Adipocyte (in vitro differentiated cells): ENCODE measurements around the gene DSCAM.

Source experiments
- DNase-seq: peaks from one replicate; pipeline ENCODE4 v3.0.0-alpha.2; 2015; ENCODE audit warnings: low read depth
- H3K27me3 ChIP-seq: replicated peaks from 2 replicates; pipeline ENCODE4 v1.7.0; 2013; ENCODE audit warnings: mild to moderate bottlenecking, low read length, moderate library complexity; ENCODE audit not compliant: control insufficient read depth, insufficient read depth
- H3K36me3 ChIP-seq: 2 replicates; pipeline ENCODE4 v1.7.0; 2013; ENCODE audit warnings: low read length, mild to moderate bottlenecking, moderate library complexity; ENCODE audit not compliant: control insufficient read depth, insufficient read depth, severe bottlenecking
- H3K4me1 ChIP-seq: 2 replicates; pipeline ENCODE4 v1.7.0; 2013; ENCODE audit warnings: mild to moderate bottlenecking, low read length, moderate library complexity; ENCODE audit not compliant: control insufficient read depth, insufficient read depth
- H3K4me3 ChIP-seq: 2 replicates; pipeline ENCODE4 v1.7.0; 2013; ENCODE audit warnings: mild to moderate bottlenecking, low read length, moderate library complexity
- H3K9ac ChIP-seq: 2 replicates; pipeline ENCODE4 v1.7.0; 2013; ENCODE audit warnings: mild to moderate bottlenecking, low read length, moderate library complexity
- H3K9me3 ChIP-seq: 2 replicates; pipeline ENCODE4 v1.7.0; 2013; ENCODE audit warnings: mild to moderate bottlenecking, low read length, moderate library complexity; ENCODE audit not compliant: control insufficient read depth

The DSCAM gene

DNA sequence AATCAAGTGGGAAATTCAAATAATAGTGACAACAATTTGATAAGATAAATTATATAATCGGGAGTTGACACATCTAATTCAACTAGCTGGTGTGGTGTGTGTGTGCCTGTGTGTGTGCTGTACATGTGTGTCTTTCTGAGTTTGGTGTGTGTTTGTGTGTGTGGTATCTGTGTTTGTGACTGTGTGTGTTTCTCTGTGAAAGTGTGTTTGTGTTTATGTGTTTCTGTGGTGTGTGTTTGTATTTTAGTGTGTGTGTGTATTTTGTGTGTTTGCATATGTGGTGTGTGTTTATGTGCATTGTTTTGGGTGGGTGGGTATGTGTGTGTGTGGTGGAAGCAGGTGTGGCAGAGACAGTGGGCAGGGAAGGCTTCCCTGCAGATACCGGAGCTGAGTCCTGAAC, 4.8 kb upstream of the DSCAM start:
- no peaks in the 10 kb centered on the region for H3K9me3 ChIP-seq
- DNase-seq = no peak
- no peak overlapping the region for H3K4me3 ChIP-seq

DNA sequence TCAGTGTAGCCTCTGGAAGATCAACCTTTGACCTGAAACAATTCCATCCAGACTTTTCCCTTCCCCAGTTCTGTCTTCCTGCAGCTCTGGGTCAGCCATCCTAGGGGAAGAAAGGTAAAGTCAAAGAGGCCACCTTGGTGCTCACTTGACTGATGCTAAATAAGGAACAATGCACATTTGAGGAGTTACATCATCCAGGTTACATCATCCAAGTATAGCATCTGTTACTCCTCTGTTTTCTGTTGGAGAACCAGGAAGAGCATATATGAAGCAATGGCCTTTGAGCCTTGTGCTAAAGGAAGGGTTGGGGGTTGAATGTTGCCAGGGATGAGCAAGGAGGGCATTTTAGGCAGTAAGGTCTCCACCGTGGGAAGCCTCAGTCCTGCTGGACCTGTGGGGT, 3.1 kb upstream of the DSCAM start:
- Histone ChIP-seq H3K4me1 (no peaks in the 10 kb centered on the region), H3K4me3 (no peak overlapping the region), H3K27me3 (peaks cover 20% of the 10 kb centered on the region), H3K9ac (no peak overlapping the region), H3K36me3 (no peaks in the 10 kb centered on the region), H3K9me3 (no peaks in the 10 kb centered on the region)
- no peak for DNase-seq

More for the DNA sequence above, 4.8 kb upstream of the DSCAM start:
- H3K9ac ChIP-seq = no peak overlapping the region
- H3K36me3 ChIP-seq = no peaks in the 10 kb centered on the region
- H3K27me3 ChIP-seq = peaks cover 12% of the 10 kb centered on the region
- no peaks in the 10 kb centered on the region for H3K4me1 ChIP-seq

DNA sequence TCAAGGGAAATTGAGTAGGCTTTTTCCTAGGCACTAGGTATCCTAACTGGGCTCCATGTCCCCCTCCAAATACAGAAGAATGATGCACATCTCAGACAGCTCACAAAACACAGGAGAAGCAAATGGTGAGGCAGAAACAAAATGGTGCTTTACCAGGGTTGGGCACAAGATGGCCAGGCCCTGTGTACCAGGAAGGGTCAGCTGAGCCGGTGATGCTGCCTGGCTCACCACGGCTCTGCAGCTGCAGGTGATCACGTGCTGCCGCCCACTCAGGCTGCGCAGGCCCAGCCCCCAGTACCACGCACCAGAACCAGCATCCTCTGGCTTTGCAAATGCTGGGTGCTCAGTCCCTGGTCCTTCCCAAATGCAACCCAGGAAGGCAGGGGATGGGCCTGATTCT, 993 bp upstream of the DSCAM start:
- H3K9me3 ChIP-seq = no peaks in the 10 kb centered on the region
- DNase-seq = no peak
- H3K9ac ChIP-seq = no peak overlapping the region
- H3K27me3 ChIP-seq = peaks cover 24% of the 10 kb centered on the region
- no peak overlapping the region for H3K4me3 ChIP-seq
- H3K36me3 ChIP-seq = no peaks in the 10 kb centered on the region
- H3K4me1 ChIP-seq = no peaks in the 10 kb centered on the region

DNA sequence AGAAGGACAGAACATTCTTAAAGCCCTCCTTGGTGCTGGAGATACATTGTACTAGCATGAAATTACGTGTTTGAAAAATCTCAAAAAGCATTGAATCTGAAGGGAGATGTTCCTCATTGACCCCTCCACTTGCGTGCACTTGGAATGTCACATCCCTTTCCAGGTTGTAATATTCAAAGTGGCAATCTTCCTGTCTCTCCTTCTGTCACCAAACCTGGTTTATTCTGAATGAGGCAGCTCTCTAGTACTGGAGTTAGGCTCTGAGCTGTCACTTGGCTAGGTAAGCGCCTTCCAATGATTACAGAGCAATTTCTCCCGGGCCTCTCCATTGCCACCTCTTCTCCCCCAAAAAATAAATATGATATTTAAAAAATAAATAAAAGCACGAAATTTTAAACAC, 855 bp downstream of the DSCAM start:
- no peaks in the 10 kb centered on the region for H3K36me3 ChIP-seq
- H3K9ac ChIP-seq = no peak overlapping the region
- H3K27me3 ChIP-seq = peaks cover 37% of the 10 kb centered on the region
- H3K4me1 ChIP-seq = no peaks in the 10 kb centered on the region
- peak; percentile 24 for DNase-seq
- H3K9me3 ChIP-seq = no peaks in the 10 kb centered on the region
- no peak overlapping the region for H3K4me3 ChIP-seq

DNA sequence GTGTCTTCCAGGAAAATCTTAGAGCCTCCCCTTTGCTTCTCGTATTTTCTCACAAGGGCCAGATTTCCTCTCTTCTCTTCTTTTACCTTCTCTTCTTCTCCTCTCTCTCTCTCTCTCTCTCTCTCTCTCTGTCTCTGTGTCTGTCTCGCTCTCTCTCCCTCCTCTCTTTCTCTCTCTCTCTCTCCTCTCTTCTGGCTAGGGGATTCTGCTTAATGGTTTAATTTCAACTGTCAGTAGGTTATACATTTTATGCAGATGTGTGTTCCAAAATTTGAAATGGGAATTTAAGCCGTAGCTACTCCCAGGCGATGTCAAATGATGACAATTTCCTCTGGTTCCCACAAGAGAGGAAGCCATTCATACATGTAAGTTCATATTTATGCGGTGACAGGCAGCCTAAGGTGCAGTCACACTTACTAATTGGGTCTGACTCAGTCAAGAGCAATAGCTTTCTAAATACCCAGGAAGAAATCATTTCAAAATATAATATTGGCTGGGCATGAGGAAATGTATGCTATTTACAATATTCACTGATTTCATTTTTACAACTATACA, 1.4 kb downstream of the DSCAM start:
- no peak overlapping the region for H3K4me3 ChIP-seq
- peak; percentile 28 for DNase-seq
- no peaks in the 10 kb centered on the region for H3K4me1 ChIP-seq
- H3K9me3 ChIP-seq = no peaks in the 10 kb centered on the region
- no peak overlapping the region for H3K9ac ChIP-seq
- peaks cover 42% of the 10 kb centered on the region for H3K27me3 ChIP-seq
- H3K36me3 ChIP-seq = no peaks in the 10 kb centered on the region

DNA sequence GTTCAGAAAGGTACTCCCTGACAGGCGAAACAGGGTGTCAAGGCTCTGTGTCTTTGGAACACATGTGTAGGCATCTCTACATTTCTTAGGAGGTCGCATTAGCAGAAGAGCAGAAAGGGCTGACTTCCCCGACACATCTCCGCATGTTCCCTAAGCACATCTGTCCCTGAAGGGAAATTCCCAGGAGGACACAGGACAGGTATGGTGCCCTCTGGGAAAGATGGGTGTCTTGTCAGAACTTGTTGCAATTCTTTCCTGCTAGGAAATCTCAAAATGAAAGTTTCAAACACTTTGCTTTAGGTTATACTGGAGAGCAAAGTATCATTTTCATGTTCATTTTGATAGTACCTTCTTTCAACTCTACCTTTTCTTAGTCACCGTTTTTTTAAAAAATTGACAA, 2.0 kb downstream of the DSCAM start:
- no peaks in the 10 kb centered on the region for H3K4me1 ChIP-seq
- DNase-seq = no peak
- no peak overlapping the region for H3K9ac ChIP-seq
- no peaks in the 10 kb centered on the region for H3K36me3 ChIP-seq
- H3K4me3 ChIP-seq = no peak overlapping the region
- H3K27me3 ChIP-seq = peaks cover 44% of the 10 kb centered on the region
- H3K9me3 ChIP-seq = no peaks in the 10 kb centered on the region

DNA sequence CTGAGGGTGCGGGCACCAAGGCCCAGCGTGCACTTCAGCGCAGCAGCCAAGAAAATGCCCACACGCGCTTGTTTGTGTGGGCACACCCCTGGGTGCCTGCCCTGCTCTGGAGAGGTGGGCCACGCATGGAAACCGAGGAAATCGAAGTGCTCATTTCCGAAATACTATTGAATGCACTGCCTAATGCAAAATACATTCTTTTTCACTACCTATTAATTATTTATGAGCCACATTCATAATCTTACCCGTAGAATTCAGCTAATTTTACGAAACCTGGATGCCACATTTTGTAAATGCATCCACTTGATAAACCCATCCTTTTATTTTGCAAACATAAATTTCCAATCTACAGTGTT, 4.8 kb downstream of the DSCAM start:
- Histone ChIP-seq H3K9me3 (no peaks in the 10 kb centered on the region), H3K9ac (no peak overlapping the region), H3K4me3 (no peak overlapping the region), H3K4me1 (no peaks in the 10 kb centered on the region), H3K36me3 (no peaks in the 10 kb centered on the region), H3K27me3 (peaks cover 35% of the 10 kb centered on the region)
- DNase-seq = no peak

DNA sequence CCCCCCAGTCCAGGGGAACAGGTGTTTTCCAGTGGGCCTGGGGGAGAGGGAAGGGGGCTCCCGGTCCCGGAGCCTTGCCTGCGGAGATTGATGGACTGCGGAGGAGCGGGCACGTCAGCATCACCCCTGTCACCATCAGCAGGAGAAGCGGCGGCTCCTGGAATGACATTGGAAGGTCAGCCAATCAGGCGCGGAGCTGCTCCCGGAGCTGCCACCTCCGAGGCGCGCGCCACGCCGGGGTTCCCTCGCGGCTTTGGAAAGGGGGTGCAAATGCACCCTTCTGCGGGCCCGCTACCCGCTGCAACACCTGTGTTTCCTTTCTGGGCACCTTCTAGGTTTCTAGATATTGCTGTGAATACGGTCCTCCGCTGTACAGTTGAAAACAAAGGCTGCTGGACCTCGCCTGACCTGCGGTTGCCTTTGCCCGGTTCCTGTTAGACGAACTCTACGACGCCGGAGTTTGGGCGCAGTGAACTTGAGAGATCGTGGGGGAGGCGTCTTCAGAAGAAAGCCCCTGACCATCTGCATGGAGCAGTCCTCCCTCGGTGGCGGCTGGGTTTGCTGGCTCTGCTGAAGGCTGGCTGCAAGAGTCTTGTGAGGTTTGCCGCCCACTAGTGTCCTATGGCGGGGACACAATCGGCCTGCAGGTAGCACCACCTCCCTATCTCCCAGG, 5.3 kb downstream of the DSCAM start:
- Histone ChIP-seq H3K4me3 (no peak overlapping the region), H3K4me1 (no peaks in the 10 kb centered on the region), H3K36me3 (no peaks in the 10 kb centered on the region), H3K27me3 (peaks cover 32% of the 10 kb centered on the region), H3K9ac (no peak overlapping the region), H3K9me3 (no peaks in the 10 kb centered on the region)
- peak; percentile 72 for DNase-seq

DNA sequence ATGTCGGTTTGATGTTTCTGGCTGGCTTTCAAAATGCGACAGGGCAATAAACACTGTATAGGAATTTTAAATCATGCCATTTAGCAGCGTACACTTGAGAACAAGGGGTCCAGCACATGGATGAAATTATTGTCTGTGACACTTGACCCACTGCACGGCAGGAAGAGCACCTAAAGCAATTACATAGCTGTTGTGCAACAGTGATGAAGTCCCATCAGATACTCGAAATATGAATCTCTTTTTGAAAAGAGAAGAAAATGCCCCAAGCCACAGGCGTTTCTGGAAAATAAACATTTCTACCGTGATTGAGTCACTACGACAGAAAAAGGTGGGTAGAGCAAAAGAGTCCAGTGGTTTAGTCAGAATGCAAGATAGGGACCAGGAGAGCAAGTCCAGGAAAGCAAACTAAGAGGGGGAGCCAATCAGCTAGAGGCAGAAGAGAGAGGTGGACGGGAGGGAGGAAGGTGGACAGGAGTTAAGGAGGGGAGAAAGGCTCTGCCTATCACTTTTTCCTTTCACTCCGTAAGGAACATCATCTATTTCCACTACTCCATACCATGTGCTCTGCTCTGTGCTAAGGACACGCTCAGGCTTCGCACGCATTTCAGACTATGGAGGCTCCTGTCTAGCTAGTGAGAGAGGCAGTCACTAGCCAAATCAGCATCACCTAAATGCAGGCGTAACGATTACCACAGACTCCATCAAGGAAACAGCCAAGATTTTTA, 6.4 kb downstream of the DSCAM start:
- H3K9ac ChIP-seq = no peak overlapping the region
- H3K27me3 ChIP-seq = peaks cover 26% of the 10 kb centered on the region
- DNase-seq = peak; percentile 55
- H3K4me1 ChIP-seq = no peaks in the 10 kb centered on the region
- H3K9me3 ChIP-seq = no peaks in the 10 kb centered on the region
- H3K36me3 ChIP-seq = no peaks in the 10 kb centered on the region
- H3K4me3 ChIP-seq = no peak overlapping the region

DNA sequence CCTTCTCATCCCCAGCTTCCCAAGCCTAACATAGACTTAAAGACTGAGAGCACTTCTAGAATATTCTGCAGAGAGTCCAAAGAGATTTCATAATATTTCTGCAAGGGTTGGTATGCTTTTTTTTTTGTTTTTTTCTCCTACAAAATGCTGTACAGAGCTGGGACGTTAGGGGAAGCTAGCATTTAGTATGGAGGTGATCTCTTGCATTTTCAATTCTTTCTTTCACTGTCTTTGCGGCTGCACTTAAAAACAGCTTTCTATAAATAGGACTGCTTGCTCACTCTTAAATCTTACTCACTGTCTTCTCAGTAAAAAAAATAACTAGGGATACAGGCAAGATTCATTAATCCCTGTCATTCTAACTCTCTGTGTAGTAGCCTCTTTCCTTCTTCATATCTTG, 7.4 kb downstream of the DSCAM start:
- Histone ChIP-seq H3K9ac (no peak overlapping the region), H3K36me3 (no peaks in the 10 kb centered on the region), H3K27me3 (peaks cover 21% of the 10 kb centered on the region), H3K4me1 (no peaks in the 10 kb centered on the region), H3K9me3 (no peaks in the 10 kb centered on the region), H3K4me3 (no peak overlapping the region)
- DNase-seq = peak; percentile 50

DNA sequence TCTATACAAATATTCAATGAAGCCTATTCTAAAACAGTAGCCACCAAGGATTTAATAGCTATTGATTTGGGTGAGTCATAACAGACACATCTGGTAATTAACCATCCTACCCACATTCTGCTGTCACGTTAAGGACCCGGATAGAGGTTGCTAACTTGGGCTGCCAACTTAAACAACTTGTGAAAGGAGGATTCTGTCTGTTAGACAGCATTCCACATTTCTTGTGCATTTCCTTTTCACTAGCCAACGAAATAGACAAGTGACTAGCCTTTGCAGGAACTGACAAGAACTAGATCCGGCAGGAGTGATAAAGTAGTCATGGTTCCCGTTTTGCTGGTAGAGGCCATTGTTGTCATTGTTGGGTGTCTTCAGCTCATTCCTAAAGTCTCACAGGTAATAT, 9.5 kb downstream of the DSCAM start:
- DNase-seq = no peak
- H3K9me3 ChIP-seq = no peaks in the 10 kb centered on the region
- H3K4me3 ChIP-seq = no peak overlapping the region
- no peaks in the 10 kb centered on the region for H3K4me1 ChIP-seq
- H3K9ac ChIP-seq = no peak overlapping the region
- peaks cover 15% of the 10 kb centered on the region for H3K27me3 ChIP-seq
- no peaks in the 10 kb centered on the region for H3K36me3 ChIP-seq
